HG03442 (cell line): ENCODE measurements around the gene SNED1.

Source experiments
- ATAC-seq: cut with Tn5 transposase; IDR thresholded peaks from one replicate; pipeline ENCODE4 v1.9.1; 2021; ENCODE audit warnings: mild to moderate bottlenecking, moderate library complexity; ENCODE audit not compliant: unreplicated experiment

Gene SNED1

DNA sequence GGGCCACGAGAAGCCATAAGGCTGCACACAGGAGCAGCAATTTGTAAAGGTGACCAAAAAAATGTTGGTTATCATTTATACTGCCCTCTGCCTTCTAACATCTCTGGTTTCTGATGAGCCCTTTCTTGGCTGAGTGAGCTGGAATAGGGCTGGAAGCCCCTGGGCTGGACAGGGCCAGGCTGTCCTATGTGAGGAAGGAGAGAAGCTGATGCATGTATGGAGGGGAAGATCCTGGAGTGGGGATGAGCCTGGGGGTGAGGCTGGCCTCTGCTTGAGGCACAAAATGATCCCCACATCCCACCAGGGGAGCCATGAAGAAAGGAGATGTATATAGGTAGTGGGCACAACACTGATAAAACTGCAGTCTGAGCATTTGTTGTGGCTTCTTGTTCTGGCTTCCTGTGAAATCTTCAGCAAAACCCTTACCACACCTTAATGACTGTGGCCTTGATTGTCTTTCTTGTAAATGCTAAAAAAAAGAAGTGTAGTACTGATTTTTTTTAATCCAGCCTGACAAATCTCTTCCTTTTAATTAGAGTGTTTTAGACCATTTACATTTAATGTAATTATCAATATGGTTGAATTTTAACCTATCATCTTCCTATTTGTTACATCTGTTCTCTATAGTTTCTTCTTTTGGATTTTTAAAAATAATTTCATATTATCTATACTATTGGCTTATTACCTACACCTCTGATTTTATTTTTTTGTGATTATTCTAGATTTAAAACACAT, 5.6 kb downstream of the SNED1 start:
- no peak for ATAC-seq

- no peak for ATAC-seq
Measured at GRCh38 chr2:241005569-241005968, 7.2 kb downstream of the SNED1 start.

DNA sequence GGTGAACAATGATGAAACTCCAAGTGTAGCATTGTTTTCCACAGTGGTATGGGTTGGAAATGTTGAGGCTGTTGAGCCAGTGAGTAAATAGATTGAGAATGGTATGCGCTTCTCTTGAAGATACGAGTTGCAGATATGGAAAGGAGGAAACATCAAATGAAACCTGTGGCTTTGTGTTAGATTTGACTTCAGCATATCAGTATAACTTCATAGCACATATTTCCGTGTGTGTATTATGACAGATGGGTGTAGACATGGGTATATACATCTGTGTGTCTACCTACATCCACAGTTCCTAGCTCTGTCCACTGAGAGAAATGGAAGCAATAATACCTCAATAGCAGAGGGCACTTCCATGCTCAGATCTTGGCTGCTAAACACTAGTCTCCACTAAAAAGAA, 8.0 kb downstream of the SNED1 start:
- no peak for ATAC-seq

GRCh38 chr2:241007111-241007510, 8.7 kb downstream of the SNED1 start:
- ATAC-seq, result no peak

- ATAC-seq, result no peak
Measured at GRCh38 chr2:241007880-241008710, 9.7 kb downstream of the SNED1 start.

- no peak for ATAC-seq
Measured at GRCh38 chr2:241008711-241009121, 10.3 kb downstream of the SNED1 start.

GRCh38 chr2:241009191-241009590, 10.8 kb downstream of the SNED1 start:
- no peak for ATAC-seq

GRCh38 chr2:241009601-241010530, 11.4 kb downstream of the SNED1 start:
- no peak for ATAC-seq

GRCh38 chr2:241010531-241011295, 12.3 kb downstream of the SNED1 start:
- ATAC-seq, result no peak

DNA sequence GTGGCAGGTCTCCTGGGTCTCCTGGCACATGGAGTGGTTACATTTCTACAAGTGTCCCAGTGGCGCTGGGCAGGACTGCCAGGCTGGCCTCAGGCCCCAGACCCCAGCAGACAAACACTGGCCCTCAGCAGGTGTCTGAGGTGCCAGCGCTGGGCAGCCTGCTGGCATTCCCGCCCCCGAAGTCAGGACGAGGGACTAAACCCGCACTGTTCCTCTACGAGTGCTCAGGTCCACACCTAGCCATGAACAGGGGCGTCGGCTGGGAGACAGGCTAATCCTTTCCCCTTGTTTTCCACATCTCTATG, 12.8 kb downstream of the SNED1 start:
- ATAC-seq, result no peak

DNA sequence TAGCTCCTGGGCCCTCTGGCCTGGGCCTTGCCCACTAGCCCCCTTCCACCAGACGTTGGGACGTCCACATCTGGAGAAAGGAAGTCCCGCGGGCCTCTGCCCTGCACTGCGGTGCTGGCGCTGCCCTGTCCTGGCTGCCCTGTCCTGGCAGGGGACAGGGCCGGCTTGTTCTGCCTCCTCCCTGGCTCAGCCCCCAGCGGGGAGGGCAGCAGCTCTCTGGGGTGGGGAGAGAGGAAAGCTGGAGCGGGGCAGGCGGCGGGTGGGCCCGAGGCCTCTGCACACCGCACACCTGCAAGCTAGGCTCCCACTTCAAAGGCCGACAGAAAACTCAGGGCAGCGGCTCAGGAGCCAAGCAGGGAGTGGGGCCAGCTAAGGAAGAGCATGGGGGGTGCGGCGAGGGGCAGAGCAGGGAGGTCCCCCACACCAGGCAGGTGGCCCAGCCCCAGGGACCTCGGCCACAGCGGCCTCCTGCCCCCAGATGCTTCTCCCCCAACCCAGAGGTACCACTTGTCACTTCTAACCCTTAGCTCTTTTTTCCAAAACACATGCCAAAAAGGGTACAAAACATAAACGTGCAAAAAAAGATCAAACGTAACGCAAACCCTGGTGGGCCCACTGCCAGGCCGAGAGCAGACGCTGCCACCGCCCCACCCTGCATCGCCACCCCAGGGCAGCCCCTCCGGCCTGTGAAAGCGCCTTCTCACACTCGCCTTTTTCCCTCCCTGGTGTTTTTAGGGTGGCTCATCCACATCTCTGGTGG, 13.5 kb downstream of the SNED1 start:
- no peak for ATAC-seq

GRCh38 chr2:241014224-241014623, 15.8 kb downstream of the SNED1 start:
- ATAC-seq, result no peak

- no peak for ATAC-seq
Measured at GRCh38 chr2:241014764-241015163, 16.3 kb downstream of the SNED1 start.

GRCh38 chr2:241015439-241015838, 17.0 kb downstream of the SNED1 start:
- no peak for ATAC-seq

- no peak for ATAC-seq
Measured at GRCh38 chr2:241017228-241017940, 19.0 kb downstream of the SNED1 start.

- no peak for ATAC-seq
Measured at GRCh38 chr2:241018051-241018891, 19.9 kb downstream of the SNED1 start.

DNA sequence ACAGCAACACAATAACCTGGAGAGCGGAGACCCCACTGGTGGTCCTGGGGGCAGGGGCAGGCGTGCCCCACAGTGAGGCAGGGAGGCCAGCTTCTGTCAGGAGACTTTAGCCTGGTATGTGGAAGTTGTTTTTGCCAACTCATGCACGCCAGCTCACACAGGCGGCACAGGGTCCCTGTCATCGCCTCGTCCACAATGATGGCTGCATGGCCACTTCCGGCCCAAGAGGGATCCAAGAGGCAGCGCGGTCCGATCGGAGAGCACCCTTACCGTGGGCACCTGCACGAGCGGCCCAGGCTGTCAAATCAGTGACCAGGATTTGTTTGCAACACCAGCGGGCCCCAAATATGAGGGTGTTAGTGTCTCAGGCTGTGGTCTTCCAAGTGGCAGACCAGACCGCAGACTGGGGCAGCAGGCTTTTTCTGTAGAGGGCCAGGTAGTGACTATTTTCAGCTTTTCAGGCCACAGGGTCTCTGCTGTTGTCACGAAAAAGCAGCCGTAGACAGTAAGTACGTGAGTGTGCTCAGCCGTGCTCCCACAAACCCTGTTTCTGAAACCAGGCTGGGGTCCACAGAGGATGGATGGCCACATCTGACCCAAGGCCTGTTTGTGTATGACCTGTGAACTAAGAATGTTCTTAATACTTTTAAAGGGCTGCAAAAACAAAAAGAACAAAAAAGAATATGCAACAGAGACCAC, 21.2 kb downstream of the SNED1 start:
- ATAC-seq, result no peak

- no peak for ATAC-seq
Measured at GRCh38 chr2:241020201-241020600, 21.8 kb downstream of the SNED1 start.
